Measurements from ENCODE around the gene DPYD.

DNA sequence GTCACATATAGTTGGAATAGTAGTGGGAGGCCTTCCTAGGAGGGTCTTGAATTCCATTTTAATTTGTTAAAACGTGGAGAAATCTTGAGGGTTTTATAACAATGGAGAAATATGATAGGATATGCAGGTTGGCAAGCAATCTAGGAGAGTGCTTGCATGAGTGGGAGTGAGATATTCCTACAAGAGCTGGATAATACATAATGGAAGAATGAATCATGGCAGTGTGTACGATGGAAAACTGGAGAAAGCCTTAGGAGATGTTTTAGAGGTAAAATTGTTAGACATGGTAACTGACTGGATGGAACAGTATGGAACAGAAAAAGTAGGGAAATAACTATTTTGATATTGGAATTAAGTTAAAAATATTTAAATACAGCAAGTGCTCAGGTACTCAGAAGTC, 846.9 kb downstream of the DPYD start:
- TF ChIP-seq L3MBTL2 (conservative IDR thresholded peaks at IDR 0.05) (no peak), TARDBP (IDR thresholded peaks at IDR 0.05) (no peak), SUZ12 (IDR thresholded peaks at IDR 0.05) (no peak), ARNT (IDR thresholded peaks at IDR 0.05) (no peak), FOXM1 (IDR thresholded peaks at IDR 0.05; ENCODE audit: borderline replicate concordance) (no peak)

All from HEK293T (cell line).